Measurements from ENCODE around the gene RIN1. TPM values are rescaled to one million over a fixed set of nuclear protein-coding genes. Genes with fewer than 3 reads are reported as not detected.

RIN1 gene
- total and polyA plus RNA-seq, 2 of the 13 experiments (the other 11 are each of a cell fraction or from before 2014, with no cell fraction given), result 2.4 to 4.1 TPM

GRCh38 chr11:66371627-66372415, 35.6 kb upstream of the RIN1 start, which contains the start of gene SLC29A2 (continued):
- no peak for TF ChIP-seq LBX2 (CRISPR knock-in tag; IDR thresholded peaks at IDR 0.05; ENCODE audit: borderline replicate concordance)
- TF ChIP-seq ZNF569 (CRISPR knock-in tag; IDR thresholded peaks at IDR 0.05; ENCODE audit: borderline replicate concordance), result no peak
- no peak for TF ChIP-seq ZNF724P (CRISPR knock-in tag; IDR thresholded peaks at IDR 0.05; ENCODE audit: borderline replicate concordance)
- TF ChIP-seq MTA3 (CRISPR knock-in tag; IDR thresholded peaks at IDR 0.05), result no peak
- TF ChIP-seq ZNF83 (CRISPR knock-in tag; IDR thresholded peaks at IDR 0.05; ENCODE audit: borderline replicate concordance), result no peak
- TF ChIP-seq ZBTB39 (CRISPR knock-in tag; IDR thresholded peaks at IDR 0.05), result peak; percentile 32; the same call in 1 of the 2 replicates
- no peak for TF ChIP-seq SMAD1 (CRISPR knock-in tag; IDR thresholded peaks at IDR 0.05; ENCODE audit: borderline replicate concordance, low read depth)
- no peak for TF ChIP-seq XBP1 (CRISPR knock-in tag; IDR thresholded peaks at IDR 0.05)
- no peak for TF ChIP-seq KDM5B (CRISPR knock-in tag; IDR thresholded peaks at IDR 0.05; ENCODE audit: borderline replicate concordance)
- TF ChIP-seq CENPX (CRISPR knock-in tag; IDR thresholded peaks at IDR 0.05), result no peak
- TF ChIP-seq TBP (CRISPR knock-in tag; IDR thresholded peaks at IDR 0.05), result no peak
- TF ChIP-seq ARID2 (CRISPR knock-in tag; IDR thresholded peaks at IDR 0.05; ENCODE audit: borderline replicate concordance), result no peak
- TF ChIP-seq NFIC (IDR thresholded peaks at IDR 0.05; ENCODE audit: low read length), result no peak
- TF ChIP-seq KAT7 (CRISPR knock-in tag; IDR thresholded peaks at IDR 0.05; ENCODE audit: borderline replicate concordance), result no peak; the same call in 1 of the 2 replicates
- peak; percentile 26; the same call in 1 of the 2 replicates for TF ChIP-seq PITX1 (CRISPR knock-in tag; IDR thresholded peaks at IDR 0.05)
- no peak for TF ChIP-seq ZBTB42 (CRISPR knock-in tag; IDR thresholded peaks at IDR 0.05)
- TF ChIP-seq JDP2 (CRISPR knock-in tag; IDR thresholded peaks at IDR 0.05; ENCODE audit: borderline replicate concordance), result no peak
- TF ChIP-seq TP53 (CRISPR knock-in tag; conservative IDR thresholded peaks at IDR 0.05), result no peak
- TF ChIP-seq ZNF891 (CRISPR knock-in tag; IDR thresholded peaks at IDR 0.05), result no peak
- no peak for TF ChIP-seq ZNF282 (IDR thresholded peaks at IDR 0.05; ENCODE audit: partially characterized antibody)
- TF ChIP-seq ZNF382 (CRISPR knock-in tag; IDR thresholded peaks at IDR 0.05; ENCODE audit: borderline replicate concordance), result no peak
- TF ChIP-seq TAF1 (CRISPR knock-in tag; IDR thresholded peaks at IDR 0.05), result peak; percentile 36; the same call in 1 of the 2 replicates
- TF ChIP-seq MYC (CRISPR knock-in tag; IDR thresholded peaks at IDR 0.05; ENCODE audit: borderline replicate concordance), result no peak
- no peak for TF ChIP-seq GMEB2 (CRISPR knock-in tag; IDR thresholded peaks at IDR 0.05; ENCODE audit: low read depth)
- TF ChIP-seq TBX2 (CRISPR knock-in tag; IDR thresholded peaks at IDR 0.05; ENCODE audit: borderline replicate concordance), result no peak; the same call in 1 of the 2 replicates
- TF ChIP-seq TARDBP (CRISPR knock-in tag; IDR thresholded peaks at IDR 0.05), result no peak
- no peak for TF ChIP-seq ZNF776 (CRISPR knock-in tag; IDR thresholded peaks at IDR 0.05)
- TF ChIP-seq WIZ (CRISPR knock-in tag; IDR thresholded peaks at IDR 0.05), result no peak
- TF ChIP-seq ZKSCAN8 (CRISPR knock-in tag; IDR thresholded peaks at IDR 0.05; ENCODE audit: borderline replicate concordance), result no peak

Measured in HepG2 (cell line).